ENCODE results near the gene CCNB1IP1. TPM values are rescaled to one million over a fixed set of nuclear protein-coding genes. Genes with fewer than 3 reads are reported as not detected.

CCNB1IP1 gene
- total and polyA plus RNA-seq, 2 of the 8 experiments (the other 6 are each of a cell fraction or from before 2014, with no cell fraction given) = 173 to 277 TPM

- Histone ChIP-seq H3K27ac (ENCODE audit: low read depth, low read length) (peak overlapping the region; percentile 70), H3K79me1 (ENCODE audit: low read depth, low read length) (no peaks in the 10 kb centered on the region), H2BK12ac (ENCODE audit: low read depth, low read length) (no peak overlapping the region), H4K91ac (replicated peaks; ENCODE audit: insufficient read length, low read length) (no peak overlapping the region), H4K8ac (ENCODE audit: extremely low read depth, insufficient read depth, low read length) (no peak overlapping the region), H4K5ac (ENCODE audit: insufficient read length, low read depth, low read length) (peak overlapping the region; percentile 28), H3K36me3 (ENCODE audit: control insufficient read depth in 2 of 4, insufficient read depth in 4 of 4, low read length in 3 of 4) (peaks cover 7 to 27% (median 17%) of the 10 kb centered on the region in 4 experiments; a peak in 7 of 8 replicates), H2BK15ac (ENCODE audit: low read length) (no peak overlapping the region), H3K27me3 (replicated peaks in 1 of 4; ENCODE audit: control insufficient read depth in 3 of 4, extremely low read depth in 1 of 4, insufficient read depth in 3 of 4, low read length in 3 of 4) (no peaks in the 10 kb centered on the region), H3K4me2 (ENCODE audit: insufficient read depth in 1 of 2, low read depth in 2 of 2, low read length in 2 of 2) (peak overlapping the region; percentile 62 to 71), H3K56ac (replicated peaks; ENCODE audit: insufficient read length, low read depth, low read length) (peak overlapping the region; percentile 65), H2BK5ac (ENCODE audit: low read depth, low read length) (no peak overlapping the region), H3K4ac (replicated peaks; ENCODE audit: insufficient read length, low read depth, low read length) (no peak overlapping the region), H3K23me2 (ENCODE audit: low read depth, low read length) (peaks cover 2% of the 10 kb centered on the region; the same call in 1 of the 2 replicates), H3K9me3 (ENCODE audit: insufficient read depth in 2 of 2, low read depth in 1 of 2, low read length in 1 of 2) (no peaks in the 10 kb centered on the region), H2AK5ac (ENCODE audit: low read depth, low read length) (no peak overlapping the region), H2AFZ (ENCODE audit: low read length) (no peak overlapping the region), H3K79me2 (ENCODE audit: control insufficient read depth in 1 of 2, insufficient read depth in 2 of 2, low read length in 2 of 2) (peaks cover 0 to 15% of the 10 kb centered on the region in 2 experiments; a peak in 2 of 4 replicates), H3K18ac (ENCODE audit: extremely low read depth, low read length) (no peak overlapping the region), H3K9ac (replicated peaks in 1 of 4; ENCODE audit: extremely low read depth in 1 of 4, low read depth in 3 of 4, low read length in 3 of 4) (peak overlapping the region; percentile 73 to 87 (median 78)), H2BK20ac (ENCODE audit: low read length) (no peak overlapping the region), H2BK120ac (replicated peaks; ENCODE audit: low read depth, low read length) (no peak overlapping the region), H3K23ac (ENCODE audit: insufficient read length) (no peak overlapping the region), H3K4me3 (ENCODE audit: extremely low read depth in 1 of 4, insufficient read depth in 2 of 4, low read depth in 3 of 4, low read length in 4 of 4) (peak overlapping the region; percentile 75 to 97 (median 87)), H3K14ac (ENCODE audit: insufficient read length) (peak overlapping the region; percentile 37), H4K20me1 (replicated peaks in 1 of 2; ENCODE audit: control insufficient read depth in 1 of 2, insufficient read depth in 2 of 2, low read length in 2 of 2) (no peaks in the 10 kb centered on the region), H3K4me1 (replicated peaks in 1 of 4; ENCODE audit: control insufficient read depth in 3 of 4, insufficient read depth in 4 of 4, low read length in 3 of 4) (no peaks in the 10 kb centered on the region; a peak in 1 of 7 replicates)
- ChIA-PET POLR2A (ENCODE audit: partially characterized antibody) (interaction anchor here (0.6 to 8.3 kb wide), 32 partner anchors 11 to 1135 kb away, joined by 3 to 215 read pairs (median 7); partner anchors contain the start of genes APEX1, CCNB1IP1, OSGEP and PIP4P1), CTCF (ENCODE audit: partially characterized antibody) (interaction anchor here (0.6 to 1.7 kb wide), 10 partner anchors 8 to 338 kb away, joined by 3 to 4 read pairs (median 3); no protein-coding TSS in a partner anchor)
- FAIRE-seq (no peak), DNase-seq (ENCODE audit: low read depth in 1 of 2, low spot score in 2 of 2) (no peak)
- 11% methylated on average over 3 of the region's 3 CpGs; no CpG with 5 or more reads in 1 of the 2 experiments for WGBS, 2 experiments (ENCODE audit: extremely low coverage in 1 of 2, insufficient coverage in 1 of 2, insufficient read length in 1 of 2, insufficient replicate concordance in 2 of 2, low coverage in 1 of 2, low lambda C conversion rate in 2 of 2, missing lambda C conversion rate in 1 of 2)
- no peak for TF ChIP-seq RAD21 (IDR thresholded peaks at IDR 0.05 in 1 of 2, conservative IDR thresholded peaks at IDR 0.05 in 1 of 2; ENCODE audit: low read depth in 2 of 2, low read length in 2 of 2)
- TF ChIP-seq PHF8 (conservative IDR thresholded peaks at IDR 0.05; ENCODE audit: low read depth, low read length) = peak; percentile 8; the same call in 1 of the 2 replicates
- TF ChIP-seq SAP30 (IDR thresholded peaks at IDR 0.05; ENCODE audit: insufficient read depth, insufficient replicate concordance, low read length) = peak; percentile 21
These were observed 10.8 kb upstream of the CCNB1IP1 start for GRCh38 chr14:20343862-20344220.
